Neuronal stem cell (in vitro differentiated cells): ENCODE results near the gene MAP1B.

Experiments used
- DNase-seq: peaks from one replicate; pipeline ENCODE4 v3.0.0-alpha.2; 2013; ENCODE audit warnings: low spot score
- H2AFZ ChIP-seq: one replicate; pipeline ENCODE4 v1.6.1; 2013; ENCODE audit warnings: mild to moderate bottlenecking, low read length, inconsistent platforms
- H2AK5ac ChIP-seq: 2 replicates; pipeline ENCODE4 v1.6.1; 2013; ENCODE audit warnings: low read depth, mild to moderate bottlenecking, inconsistent platforms, low read length, moderate library complexity, mixed read lengths
- H2BK120ac ChIP-seq: 2 replicates; pipeline ENCODE4 v1.6.1; 2013; ENCODE audit warnings: low read depth, mild to moderate bottlenecking, inconsistent platforms, low read length, moderate library complexity, mixed read lengths
- H2BK12ac ChIP-seq: one replicate; pipeline ENCODE4 v1.6.1; 2013; ENCODE audit warnings: low read length, inconsistent platforms
- H2BK15ac ChIP-seq: 2 replicates; pipeline ENCODE4 v1.6.1; 2013; ENCODE audit warnings: mild to moderate bottlenecking, low read length, inconsistent platforms, mixed read lengths
- H2BK5ac ChIP-seq: one replicate; pipeline ENCODE4 v1.6.1; 2013; ENCODE audit warnings: inconsistent platforms, mild to moderate bottlenecking, low read length, moderate library complexity
- H3K14ac ChIP-seq: one replicate; pipeline ENCODE4 v1.6.1; 2013; ENCODE audit warnings: low read length, inconsistent platforms
- H3K18ac ChIP-seq: 2 replicates; pipeline ENCODE4 v1.6.1; 2013; ENCODE audit warnings: low read length, inconsistent platforms
- H3K23ac ChIP-seq: 2 replicates; pipeline ENCODE4 v1.6.1; 2013; ENCODE audit warnings: low read depth, mild to moderate bottlenecking, mixed read lengths, low read length, inconsistent platforms; ENCODE audit not compliant: poor library complexity
- H3K27ac ChIP-seq: replicated peaks from 3 replicates; pipeline ENCODE4 v1.5.1; 2013; ENCODE audit warnings: low read length, inconsistent platforms
- H3K27me3 ChIP-seq, 3 experiments: 2 replicates each; pipeline ENCODE4 v1.6.1; 2013; ENCODE audit warnings: low read length in 3 of 3, mild to moderate bottlenecking in 2 of 3, inconsistent platforms in 1 of 3, low read depth in 1 of 3, mixed read lengths in 1 of 3, moderate library complexity in 1 of 3; ENCODE audit not compliant: control insufficient read depth in 3 of 3, insufficient read depth in 3 of 3
- H3K36me3 ChIP-seq, 2 donors: replicated peaks in 1 of 2; 2 replicates each; pipeline ENCODE4 v1.6.1; 2013; ENCODE audit warnings: low read length in 2 of 2; ENCODE audit not compliant: control insufficient read depth in 2 of 2, insufficient read depth in 2 of 2
- H3K4ac ChIP-seq: 2 replicates; pipeline ENCODE4 v1.6.1; 2013; ENCODE audit warnings: inconsistent platforms, mild to moderate bottlenecking, low read length, moderate library complexity
- H3K4me1 ChIP-seq, 2 donors: 1 replicate in 1 of 2; 2 replicates in 1 of 2; pipeline ENCODE4 v1.6.1; 2013; ENCODE audit warnings: low read length in 2 of 2, low read depth in 1 of 2; ENCODE audit not compliant: control insufficient read depth in 2 of 2, insufficient read depth in 1 of 2
- H3K4me2 ChIP-seq: one replicate; pipeline ENCODE4 v1.6.1; 2013; ENCODE audit warnings: mild to moderate bottlenecking, low read length, inconsistent platforms; ENCODE audit not compliant: insufficient read depth, poor library complexity, severe bottlenecking
- H3K4me3 ChIP-seq, 2 donors: 2 replicates each; pipeline ENCODE4 v1.5.1; 2013; ENCODE audit warnings: low read length in 2 of 2, mild to moderate bottlenecking in 2 of 2, inconsistent platforms in 1 of 2, moderate library complexity in 1 of 2
- H3K79me1 ChIP-seq: one replicate; pipeline ENCODE4 v1.6.1; 2013; ENCODE audit warnings: low read depth, mild to moderate bottlenecking, inconsistent platforms, low read length, moderate library complexity
- H3K9ac ChIP-seq: one replicate; pipeline ENCODE4 v1.6.1; 2013; ENCODE audit warnings: mild to moderate bottlenecking, low read depth, low read length, inconsistent platforms; ENCODE audit not compliant: poor library complexity
- H3K9me3 ChIP-seq, 2 donors: replicated peaks in 1 of 2; 2 replicates each; pipeline versions ENCODE3 to v1.6.1; 2013; ENCODE audit warnings: low read length in 2 of 2, mild to moderate bottlenecking in 2 of 2, inconsistent platforms in 1 of 2, low read depth in 1 of 2, mixed read lengths in 1 of 2, moderate library complexity in 1 of 2; ENCODE audit not compliant: control insufficient read depth in 2 of 2, insufficient read depth in 1 of 2
- H4K8ac ChIP-seq: one replicate; pipeline ENCODE4 v1.6.1; 2013; ENCODE audit warnings: low read depth, mild to moderate bottlenecking, inconsistent platforms, low read length, moderate library complexity
- H4K91ac ChIP-seq: one replicate; pipeline ENCODE4 v1.6.1; 2013; ENCODE audit warnings: low read length, low read depth, mild to moderate bottlenecking, inconsistent platforms; ENCODE audit not compliant: poor library complexity
- WGBS, 2 donors: extraction: QIAGEN DNeasy Blood & Tissue Kit; methylation state at CpG; one replicate each; pipeline ENCODE4 v1.1.7; 2013; ENCODE audit warnings: missing lambda C conversion rate in 2 of 2, mixed read lengths in 1 of 2; ENCODE audit not compliant: insufficient read length in 2 of 2, insufficient replicate concordance in 1 of 2; ENCODE audit errors: extremely low coverage in 2 of 2; 5-methylcytosine and 5-hydroxymethylcytosine counted together

MAP1B gene

DNA sequence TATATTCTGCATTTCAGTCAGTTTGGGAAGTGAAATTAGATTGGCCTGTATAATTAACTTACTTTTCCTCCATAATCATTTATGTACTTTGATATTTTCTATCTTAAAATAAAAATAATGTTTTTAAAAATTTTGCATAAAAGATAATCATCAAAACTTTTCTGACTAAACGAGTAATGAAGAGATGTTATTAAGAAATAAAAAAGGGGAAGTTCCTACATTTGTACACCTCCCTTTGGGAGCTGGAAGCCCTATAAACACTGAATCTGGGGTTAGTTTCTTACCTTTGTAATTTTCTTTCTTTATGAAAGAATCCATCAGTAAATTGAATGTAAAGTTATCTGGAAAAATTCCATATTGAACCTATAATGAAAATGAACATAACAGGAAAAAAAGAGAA lies 126.6 kb downstream of the MAP1B start:
- WGBS, 2 donors = no CpG with 5 or more reads among the region's 1 CpG
- H3K4me1 ChIP-seq = peaks cover 4 to 8% of the 10 kb centered on the region in 2 donors
- no peak overlapping the region for H3K4ac ChIP-seq
- no peak overlapping the region for H2AFZ ChIP-seq
- H3K79me1 ChIP-seq = no peaks in the 10 kb centered on the region
- no peak overlapping the region for H3K27ac ChIP-seq
- H3K18ac ChIP-seq = no peak overlapping the region
- no peak overlapping the region for H2BK12ac ChIP-seq
- DNase-seq = no peak
- H3K4me3 ChIP-seq = no peak overlapping the region
- no peak overlapping the region for H4K8ac ChIP-seq
- H3K9ac ChIP-seq = no peak overlapping the region
- H3K14ac ChIP-seq = no peak overlapping the region
- H3K4me2 ChIP-seq = no peak overlapping the region
- H3K9me3 ChIP-seq = no peaks in the 10 kb centered on the region
- no peak overlapping the region for H2AK5ac ChIP-seq
- H3K23ac ChIP-seq = no peak overlapping the region
- no peak overlapping the region for H4K91ac ChIP-seq
- H3K27me3 ChIP-seq = no peaks in the 10 kb centered on the region
- peaks cover 8 to 63% of the 10 kb centered on the region in 2 donors for H3K36me3 ChIP-seq
- H2BK120ac ChIP-seq = no peak overlapping the region
- no peak overlapping the region for H2BK5ac ChIP-seq
- no peak overlapping the region for H2BK15ac ChIP-seq

DNA sequence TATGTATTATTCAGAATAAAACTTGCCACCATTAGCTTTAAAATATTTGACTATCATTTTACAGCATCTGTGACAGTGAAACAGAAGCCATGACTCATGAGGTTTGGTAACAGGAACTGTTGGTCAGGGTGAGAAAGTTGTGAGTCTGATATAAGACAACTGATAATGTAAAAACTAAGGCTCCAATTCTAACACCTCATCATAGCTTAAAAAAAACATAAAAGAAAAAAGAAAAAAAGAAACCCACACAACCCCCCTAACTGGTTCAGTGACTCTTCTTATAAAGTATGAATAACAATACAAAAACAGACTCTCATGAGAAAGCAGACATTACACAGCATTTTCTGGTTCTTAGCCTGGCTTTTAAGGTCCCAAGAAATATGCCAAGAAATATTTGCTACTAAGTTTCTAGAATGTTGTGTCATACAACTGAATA lies 127.0 kb downstream of the MAP1B start:
- Histone ChIP-seq H3K4ac (no peak overlapping the region), H3K4me2 (no peak overlapping the region), H3K14ac (no peak overlapping the region), H4K91ac (no peak overlapping the region), H2AFZ (no peak overlapping the region), H3K4me3 (no peak overlapping the region), H3K27me3 (no peaks in the 10 kb centered on the region), H2BK120ac (no peak overlapping the region), H2BK15ac (no peak overlapping the region), H3K23ac (no peak overlapping the region), H4K8ac (no peak overlapping the region), H3K79me1 (no peaks in the 10 kb centered on the region), H3K9ac (no peak overlapping the region), H3K9me3 (no peaks in the 10 kb centered on the region), H3K36me3 (peaks cover 8 to 60% of the 10 kb centered on the region in 2 donors), H3K18ac (no peak overlapping the region), H3K27ac (no peak overlapping the region), H2BK12ac (no peak overlapping the region), H3K4me1 (peaks cover 4 to 8% of the 10 kb centered on the region in 2 donors), H2AK5ac (no peak overlapping the region), H2BK5ac (no peak overlapping the region)
- no peak for DNase-seq

GRCh38 chr5:72234868-72235267 lies 127.6 kb downstream of the MAP1B start:
- Histone ChIP-seq H2BK15ac (no peak overlapping the region), H2BK120ac (no peak overlapping the region), H3K18ac (no peak overlapping the region), H3K36me3 (peaks cover 8 to 60% of the 10 kb centered on the region in 2 donors), H4K91ac (no peak overlapping the region), H3K9ac (no peak overlapping the region), H3K14ac (no peak overlapping the region), H2BK5ac (no peak overlapping the region), H3K4me2 (no peak overlapping the region), H3K4me3 (no peak overlapping the region), H3K4ac (no peak overlapping the region), H3K27ac (no peak overlapping the region), H3K79me1 (no peaks in the 10 kb centered on the region), H3K4me1 (peaks cover 4 to 8% of the 10 kb centered on the region in 2 donors), H3K27me3 (no peaks in the 10 kb centered on the region), H3K23ac (no peak overlapping the region), H2AFZ (no peak overlapping the region), H2AK5ac (no peak overlapping the region), H3K9me3 (no peaks in the 10 kb centered on the region), H2BK12ac (no peak overlapping the region), H4K8ac (no peak overlapping the region)
- WGBS, 2 donors = no CpG with 5 or more reads among the region's 1 CpG
- no peak for DNase-seq

DNA sequence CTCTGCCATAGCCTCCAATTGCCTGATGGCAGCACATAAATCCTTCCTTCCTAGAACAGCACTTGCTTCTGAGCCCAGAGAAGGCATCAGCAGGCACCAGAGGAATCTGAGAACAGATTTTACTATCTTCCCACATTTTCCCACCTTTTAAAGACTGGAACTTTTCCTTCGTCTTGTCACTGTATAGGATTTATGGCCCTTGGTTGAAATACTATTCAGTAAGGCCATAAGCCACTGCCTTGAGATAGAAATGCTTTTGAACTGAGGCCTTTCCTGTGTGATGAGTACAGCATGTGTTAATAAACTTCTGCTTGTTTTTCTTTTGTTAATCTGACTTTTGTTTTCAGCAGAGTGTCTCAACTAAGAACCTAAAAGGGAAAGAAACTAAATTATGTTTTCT lies 128.4 kb downstream of the MAP1B start:
- Histone ChIP-seq H2BK15ac (no peak overlapping the region), H2BK12ac (no peak overlapping the region), H3K4me2 (no peak overlapping the region), H4K91ac (no peak overlapping the region), H3K4me1 (peaks cover 4 to 8% of the 10 kb centered on the region in 2 donors), H3K14ac (no peak overlapping the region), H3K27me3 (no peaks in the 10 kb centered on the region), H3K9me3 (no peaks in the 10 kb centered on the region), H3K4me3 (no peak overlapping the region), H2BK5ac (no peak overlapping the region), H3K23ac (no peak overlapping the region), H3K79me1 (no peaks in the 10 kb centered on the region), H2AFZ (no peak overlapping the region), H2BK120ac (no peak overlapping the region), H3K9ac (no peak overlapping the region), H4K8ac (no peak overlapping the region), H3K18ac (no peak overlapping the region), H3K36me3 (peaks cover 7 to 53% of the 10 kb centered on the region in 2 donors), H2AK5ac (no peak overlapping the region), H3K4ac (no peak overlapping the region), H3K27ac (no peak overlapping the region)
- DNase-seq = no peak
- WGBS, 2 donors = no CpG with 5 or more reads among the region's 1 CpG
